MM.1S (cell line): ENCODE measurements around the gene LAMC1.
A peak's percentile ranks its signal among the peaks of the same experiment; 100 is the strongest.

Experiments used
- DNase-seq: peaks from one replicate; pipeline ENCODE4 v3.0.0-alpha.2; 2015
- H2AFZ ChIP-seq: fragments of 300-600 bp; sonication (generic); 2 replicates; pipeline ENCODE4 v1.6.0; 2016; ENCODE audit warnings: antibody characterized with exemption, low read length
- H3F3A ChIP-seq: fragments of 300-600 bp; sonication (generic); 2 replicates; pipeline ENCODE4 v1.6.1; 2016; ENCODE audit warnings: mild to moderate bottlenecking, antibody characterized with exemption, low read length, moderate library complexity, mixed read lengths; ENCODE audit not compliant: insufficient read depth
- H3K27ac ChIP-seq: fragments of 300-600 bp; sonication (generic); 2 replicates; pipeline ENCODE4 v1.5.1; 2016; ENCODE audit warnings: mild to moderate bottlenecking, low read length
- H3K27me3 ChIP-seq: fragments of 300-600 bp; sonication (generic); replicated peaks from 2 replicates; pipeline ENCODE4 v1.6.0; 2016; ENCODE audit warnings: low read length; ENCODE audit not compliant: insufficient read depth
- H3K36me3 ChIP-seq: fragments of 300-600 bp; sonication (generic); replicated peaks from 2 replicates; pipeline ENCODE4 v1.6.1; 2016; ENCODE audit warnings: mild to moderate bottlenecking, low read length, mixed read lengths; ENCODE audit not compliant: insufficient read depth
- H3K4me1 ChIP-seq: fragments of 300-600 bp; sonication (generic); 2 replicates; pipeline ENCODE4 v1.6.1; 2016; ENCODE audit warnings: low read length, mixed read lengths
- H3K4me2 ChIP-seq: fragments of 300-600 bp; sonication (generic); 2 replicates; pipeline ENCODE4 v1.6.0; 2016; ENCODE audit warnings: low read depth, low read length
- H3K4me3 ChIP-seq: fragments of 300-600 bp; sonication (generic); 2 replicates; pipeline ENCODE4 v1.5.1; 2016; ENCODE audit warnings: low read length, mixed read lengths
- H3K79me2 ChIP-seq: fragments of 300-600 bp; sonication (generic); 2 replicates; pipeline ENCODE4 v1.6.1; 2016; ENCODE audit warnings: mixed run types, low read length, mixed read lengths
- H3K9ac ChIP-seq: fragments of 300-600 bp; sonication (generic); 2 replicates; pipeline ENCODE4 v1.6.1; 2016; ENCODE audit warnings: low read length, mixed read lengths
- H3K9me2 ChIP-seq: fragments of 300-600 bp; sonication (generic); replicated peaks from 2 replicates; pipeline ENCODE4 v1.6.1; 2016; ENCODE audit warnings: mild to moderate bottlenecking, low read length, mixed read lengths; ENCODE audit not compliant: insufficient read depth
- H3K9me3 ChIP-seq: fragments of 300-600 bp; sonication (generic); replicated peaks from 2 replicates; pipeline ENCODE4 v1.6.1; 2016; ENCODE audit warnings: mild to moderate bottlenecking, low read length, mixed read lengths; ENCODE audit not compliant: insufficient read depth
- H4K20me1 ChIP-seq: fragments of 300-600 bp; sonication (generic); 2 replicates; pipeline ENCODE4 v1.6.1; 2016; ENCODE audit warnings: mild to moderate bottlenecking, low read length, moderate library complexity, mixed read lengths; ENCODE audit not compliant: insufficient read depth
- EZH2 ChIP-seq: fragments of 300-600 bp; sonication (generic); optimal IDR thresholded peaks from 2 replicates; pipeline ENCODE3; 2017; ENCODE audit warnings: low read depth, mild to moderate bottlenecking, antibody characterized with exemption, low read length, mixed read lengths
- EZH2phosphoT487 ChIP-seq: fragments of 300-600 bp; sonication (generic); IDR thresholded peaks from 2 replicates; pipeline ENCODE4 v1.6.1; 2018; ENCODE audit warnings: antibody characterized with exemption, low read length
- TF ChIP-seq, protein P1 (sequence below): fragments of 300-600 bp; sonication (generic); IDR thresholded peaks from 2 replicates; pipeline ENCODE4 v1.5.1; 2016; ENCODE audit warnings: antibody characterized with exemption, low read length, mixed read lengths

The LAMC1 gene

GRCh38 chr1:183024317-183025009 lies 1.2 kb downstream of the LAMC1 start:
- Histone ChIP-seq H3F3A (no peaks in the 10 kb centered on the region), H3K79me2 (no peaks in the 10 kb centered on the region), H3K27me3 (peaks cover 51% of the 10 kb centered on the region), H3K9me3 (no peaks in the 10 kb centered on the region), H3K27ac (no peak overlapping the region), H3K36me3 (no peaks in the 10 kb centered on the region), H3K9ac (peak overlapping the region; percentile 11; the same call in 1 of the 2 replicates), H3K4me2 (peak overlapping the region; percentile 99), H3K4me1 (peaks cover 21% of the 10 kb centered on the region), H3K4me3 (peak overlapping the region; percentile 71), H4K20me1 (no peaks in the 10 kb centered on the region), H2AFZ (peak overlapping the region; percentile 55), H3K9me2 (no peaks in the 10 kb centered on the region)
- TF ChIP-seq, protein P1, sequence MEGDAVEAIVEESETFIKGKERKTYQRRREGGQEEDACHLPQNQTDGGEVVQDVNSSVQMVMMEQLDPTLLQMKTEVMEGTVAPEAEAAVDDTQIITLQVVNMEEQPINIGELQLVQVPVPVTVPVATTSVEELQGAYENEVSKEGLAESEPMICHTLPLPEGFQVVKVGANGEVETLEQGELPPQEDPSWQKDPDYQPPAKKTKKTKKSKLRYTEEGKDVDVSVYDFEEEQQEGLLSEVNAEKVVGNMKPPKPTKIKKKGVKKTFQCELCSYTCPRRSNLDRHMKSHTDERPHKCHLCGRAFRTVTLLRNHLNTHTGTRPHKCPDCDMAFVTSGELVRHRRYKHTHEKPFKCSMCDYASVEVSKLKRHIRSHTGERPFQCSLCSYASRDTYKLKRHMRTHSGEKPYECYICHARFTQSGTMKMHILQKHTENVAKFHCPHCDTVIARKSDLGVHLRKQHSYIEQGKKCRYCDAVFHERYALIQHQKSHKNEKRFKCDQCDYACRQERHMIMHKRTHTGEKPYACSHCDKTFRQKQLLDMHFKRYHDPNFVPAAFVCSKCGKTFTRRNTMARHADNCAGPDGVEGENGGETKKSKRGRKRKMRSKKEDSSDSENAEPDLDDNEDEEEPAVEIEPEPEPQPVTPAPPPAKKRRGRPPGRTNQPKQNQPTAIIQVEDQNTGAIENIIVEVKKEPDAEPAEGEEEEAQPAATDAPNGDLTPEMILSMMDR, result no peak
- TF ChIP-seq EZH2phosphoT487, result no peak
- no peak for TF ChIP-seq EZH2
- no peak for DNase-seq

DNA sequence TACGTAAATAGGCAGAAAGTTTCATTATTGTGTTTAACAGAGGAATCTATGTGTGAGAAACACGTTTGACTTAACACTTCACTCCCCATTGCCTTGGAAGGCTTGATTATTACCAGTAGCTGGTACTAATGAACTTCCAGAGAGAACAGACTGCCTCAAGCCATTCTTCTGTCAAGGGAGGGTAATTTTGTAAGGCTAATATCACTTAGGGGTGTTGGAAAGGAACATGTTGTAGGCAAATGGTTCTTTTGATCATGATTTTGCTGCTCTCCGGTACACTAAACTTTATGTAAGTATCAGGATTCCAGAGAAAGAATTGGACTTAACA lies 1.8 kb downstream of the LAMC1 start:
- peaks cover 21% of the 10 kb centered on the region for H3K4me1 ChIP-seq

DNA sequence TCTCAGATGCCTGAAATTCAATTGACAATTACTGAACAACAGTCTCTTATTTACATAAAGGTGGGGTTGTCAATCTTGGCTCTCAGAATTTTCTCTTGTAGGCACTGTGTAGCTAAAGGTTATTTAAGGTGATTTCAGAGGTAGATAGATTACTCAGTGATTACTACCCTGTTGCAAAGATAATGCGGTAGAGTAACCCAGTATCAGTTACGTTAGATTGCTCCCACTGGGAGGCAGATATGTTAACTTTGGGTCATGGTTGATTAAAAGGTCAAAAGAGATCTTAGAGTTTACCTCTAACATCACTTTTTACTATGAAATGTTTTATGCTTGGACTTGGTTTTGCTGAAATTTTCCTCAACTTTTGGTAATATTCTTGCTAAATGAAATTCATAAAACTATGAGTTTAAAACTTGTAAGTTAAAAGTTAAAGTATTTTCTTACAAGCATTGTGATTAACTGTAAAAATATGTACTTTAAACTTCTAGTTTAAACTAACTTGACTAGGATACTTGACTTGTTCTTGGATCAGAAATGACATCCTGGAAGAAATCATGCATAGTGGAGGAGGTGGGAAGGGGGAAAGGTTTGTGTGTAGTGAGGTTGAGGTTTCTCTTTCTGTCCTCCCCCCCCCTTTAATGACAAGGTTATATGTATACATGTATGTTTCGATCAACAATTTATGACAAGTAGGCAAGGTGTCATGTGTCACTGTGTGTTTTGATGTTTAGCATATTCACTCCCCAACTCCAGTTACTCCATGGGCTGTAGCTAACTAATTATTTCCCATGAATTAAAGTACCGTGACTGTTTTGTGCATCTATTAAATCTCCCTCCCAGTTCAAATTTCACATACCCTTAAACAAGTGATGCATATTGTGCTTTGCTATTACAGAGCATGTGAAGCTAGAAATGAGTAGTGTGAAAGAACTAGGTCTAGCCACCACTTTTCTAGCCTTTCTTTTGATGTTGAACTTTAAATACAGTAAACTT lies 2.9 kb downstream of the LAMC1 start:
- Histone ChIP-seq H3K27ac (no peak overlapping the region), H3K36me3 (no peaks in the 10 kb centered on the region), H3K27me3 (peaks cover 56% of the 10 kb centered on the region), H2AFZ (no peak overlapping the region), H3F3A (no peaks in the 10 kb centered on the region), H3K4me3 (no peak overlapping the region), H4K20me1 (no peaks in the 10 kb centered on the region), H3K4me2 (no peak overlapping the region), H3K9me2 (no peaks in the 10 kb centered on the region), H3K79me2 (no peaks in the 10 kb centered on the region), H3K9me3 (no peaks in the 10 kb centered on the region), H3K9ac (no peak overlapping the region), H3K4me1 (peaks cover 21% of the 10 kb centered on the region)
- TF ChIP-seq EZH2, result no peak
- TF ChIP-seq, protein P1, result no peak
- TF ChIP-seq EZH2phosphoT487, result no peak
- no peak for DNase-seq

More for the DNA sequence above, 1.8 kb downstream of the LAMC1 start:
- no peaks in the 10 kb centered on the region for H4K20me1 ChIP-seq
- no peak for DNase-seq
- no peaks in the 10 kb centered on the region for H3K9me3 ChIP-seq
- no peaks in the 10 kb centered on the region for H3F3A ChIP-seq
- H2AFZ ChIP-seq, result no peak overlapping the region
- peaks cover 56% of the 10 kb centered on the region for H3K27me3 ChIP-seq
- peak overlapping the region; percentile 99 for H3K4me2 ChIP-seq
- no peaks in the 10 kb centered on the region for H3K36me3 ChIP-seq
- H3K79me2 ChIP-seq, result no peaks in the 10 kb centered on the region
- H3K27ac ChIP-seq, result no peak overlapping the region
- no peaks in the 10 kb centered on the region for H3K9me2 ChIP-seq
- 0 out of 2 replicates have a peak overlapping the region, but pooled peaks have one; percentile 71 for H3K4me3 ChIP-seq
- H3K9ac ChIP-seq, result no peak overlapping the region
- TF ChIP-seq EZH2 (no peak), EZH2phosphoT487 (no peak)
- TF ChIP-seq, protein P1, result no peak
